ENCODE measurements around the gene HMX1. TPM values are rescaled to one million over a fixed set of nuclear protein-coding genes. Genes with fewer than 3 reads are reported as not detected.

HMX1 gene
- total RNA-seq, 3 donors from 2014 or later, result not detected

DNA sequence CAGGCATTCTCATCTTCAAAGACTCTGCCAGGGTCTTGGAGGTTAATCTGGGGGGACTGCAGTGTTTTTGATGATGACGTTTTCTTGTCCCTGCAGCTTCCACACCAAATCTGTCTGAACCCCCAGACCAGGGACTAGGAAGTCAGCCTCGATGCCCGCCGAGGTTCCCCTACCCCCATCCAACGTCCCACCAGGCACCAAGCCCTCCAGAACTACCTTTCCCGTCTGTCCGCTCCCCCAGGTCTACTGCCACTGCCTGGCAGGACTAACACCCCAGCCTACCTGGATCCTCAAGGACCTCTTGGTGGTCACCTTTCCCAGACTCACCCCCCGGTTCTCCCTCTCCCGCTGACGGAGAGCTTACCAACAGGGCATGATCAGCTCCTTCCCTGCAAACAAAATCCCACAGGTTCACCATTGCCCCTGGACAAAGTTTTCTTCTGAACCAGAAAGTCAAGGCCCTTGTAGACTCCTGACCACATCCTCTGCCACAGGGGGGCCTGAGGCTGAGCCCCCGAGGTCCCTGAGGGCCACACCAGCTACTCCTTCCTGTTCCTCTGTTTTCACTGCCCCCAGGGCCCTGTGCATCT lies 40.9 kb downstream of the HMX1 start:
- TF ChIP-seq POLR2A (IDR thresholded peaks at IDR 0.05) (no peak), POLR2AphosphoS5 (IDR thresholded peaks at IDR 0.05) (no peak)
- TF ChIP-seq, protein P1, sequence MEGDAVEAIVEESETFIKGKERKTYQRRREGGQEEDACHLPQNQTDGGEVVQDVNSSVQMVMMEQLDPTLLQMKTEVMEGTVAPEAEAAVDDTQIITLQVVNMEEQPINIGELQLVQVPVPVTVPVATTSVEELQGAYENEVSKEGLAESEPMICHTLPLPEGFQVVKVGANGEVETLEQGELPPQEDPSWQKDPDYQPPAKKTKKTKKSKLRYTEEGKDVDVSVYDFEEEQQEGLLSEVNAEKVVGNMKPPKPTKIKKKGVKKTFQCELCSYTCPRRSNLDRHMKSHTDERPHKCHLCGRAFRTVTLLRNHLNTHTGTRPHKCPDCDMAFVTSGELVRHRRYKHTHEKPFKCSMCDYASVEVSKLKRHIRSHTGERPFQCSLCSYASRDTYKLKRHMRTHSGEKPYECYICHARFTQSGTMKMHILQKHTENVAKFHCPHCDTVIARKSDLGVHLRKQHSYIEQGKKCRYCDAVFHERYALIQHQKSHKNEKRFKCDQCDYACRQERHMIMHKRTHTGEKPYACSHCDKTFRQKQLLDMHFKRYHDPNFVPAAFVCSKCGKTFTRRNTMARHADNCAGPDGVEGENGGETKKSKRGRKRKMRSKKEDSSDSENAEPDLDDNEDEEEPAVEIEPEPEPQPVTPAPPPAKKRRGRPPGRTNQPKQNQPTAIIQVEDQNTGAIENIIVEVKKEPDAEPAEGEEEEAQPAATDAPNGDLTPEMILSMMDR (IDR thresholded peaks at IDR 0.05), result no peak

DNA sequence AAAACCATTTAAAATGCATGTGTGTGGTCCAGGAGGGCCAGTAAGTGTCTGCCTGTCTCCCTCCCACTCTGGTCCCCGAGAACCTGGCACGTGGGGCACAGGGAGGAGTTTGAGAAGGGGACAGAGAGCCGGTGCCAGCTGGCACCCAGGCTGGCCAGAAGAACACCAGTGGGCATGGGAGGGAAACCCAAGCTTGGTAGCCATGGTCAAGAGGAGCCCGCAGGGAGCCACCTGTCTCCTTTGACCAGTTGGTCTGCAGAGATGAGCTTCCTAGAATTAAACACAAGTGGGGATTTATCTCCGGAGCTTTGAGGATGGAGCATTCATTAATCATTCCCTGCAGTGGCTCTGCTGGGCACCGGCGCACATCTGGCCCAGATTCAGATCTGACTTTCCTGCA lies 41.6 kb downstream of the HMX1 start:
- Histone ChIP-seq H3K4me1 (no peaks in the 10 kb centered on the region), H3K9me3 (no peaks in the 10 kb centered on the region), H3K4me3 (no peak overlapping the region), H3K36me3 (no peaks in the 10 kb centered on the region), H3K27ac (no peak overlapping the region), H3K27me3 (peaks cover 0 to 9% of the 10 kb centered on the region in 2 donors)
- intact Hi-C loops (cut with DNase I; ENCODE audit: low total_unique reads), result no loop called here
- TF ChIP-seq POLR2AphosphoS5 (IDR thresholded peaks at IDR 0.05) (no peak), POLR2A (IDR thresholded peaks at IDR 0.05) (no peak)
- TF ChIP-seq, protein P1 (IDR thresholded peaks at IDR 0.05), result no peak
- no peak for DNase-seq (ENCODE audit: low spot score in 2 of 2)

More for the DNA sequence above, 40.9 kb downstream of the HMX1 start:
- Histone ChIP-seq H3K27me3 (peaks cover 0 to 9% of the 10 kb centered on the region in 2 donors), H3K27ac (no peak overlapping the region), H3K9me3 (no peaks in the 10 kb centered on the region), H3K4me1 (no peaks in the 10 kb centered on the region), H3K4me3 (no peak overlapping the region), H3K36me3 (no peaks in the 10 kb centered on the region)
- intact Hi-C loops (cut with DNase I; ENCODE audit: low total_unique reads), result no loop called here
- peak in 1 of 2 donors; percentile 6 for DNase-seq (ENCODE audit: low spot score in 2 of 2)

DNA sequence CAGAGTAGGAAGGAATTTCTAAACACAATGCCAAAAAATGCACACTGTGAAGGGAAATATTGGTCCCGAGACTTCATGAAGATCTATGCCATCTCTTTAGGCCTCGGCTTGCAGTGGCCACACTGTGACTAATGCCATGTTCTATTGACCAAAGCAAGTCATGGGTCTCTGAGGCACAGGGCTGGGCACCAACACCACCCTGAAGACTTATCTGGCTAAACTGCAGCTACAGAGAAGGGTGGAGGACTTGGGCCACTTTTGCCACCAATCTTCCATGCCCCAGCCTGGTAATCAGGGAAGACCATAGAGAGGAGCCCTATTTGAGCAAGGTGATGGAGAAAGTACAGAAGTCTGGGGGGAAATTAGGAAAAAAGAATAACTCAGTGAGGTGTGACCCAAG lies 42.1 kb downstream of the HMX1 start:
- Histone ChIP-seq H3K4me1 (no peaks in the 10 kb centered on the region), H3K9me3 (no peaks in the 10 kb centered on the region), H3K27me3 (peaks cover 0 to 9% of the 10 kb centered on the region in 2 donors), H3K27ac (no peak overlapping the region), H3K4me3 (no peak overlapping the region), H3K36me3 (no peaks in the 10 kb centered on the region)
- TF ChIP-seq, protein P1 (IDR thresholded peaks at IDR 0.05), result no peak
- TF ChIP-seq POLR2AphosphoS5 (IDR thresholded peaks at IDR 0.05), result no peak
- TF ChIP-seq POLR2A (IDR thresholded peaks at IDR 0.05), result no peak
- intact Hi-C loops (cut with DNase I; ENCODE audit: low total_unique reads), result no loop called here
- DNase-seq (ENCODE audit: low spot score in 2 of 2), result peak in 1 of 2 donors; percentile 36

DNA sequence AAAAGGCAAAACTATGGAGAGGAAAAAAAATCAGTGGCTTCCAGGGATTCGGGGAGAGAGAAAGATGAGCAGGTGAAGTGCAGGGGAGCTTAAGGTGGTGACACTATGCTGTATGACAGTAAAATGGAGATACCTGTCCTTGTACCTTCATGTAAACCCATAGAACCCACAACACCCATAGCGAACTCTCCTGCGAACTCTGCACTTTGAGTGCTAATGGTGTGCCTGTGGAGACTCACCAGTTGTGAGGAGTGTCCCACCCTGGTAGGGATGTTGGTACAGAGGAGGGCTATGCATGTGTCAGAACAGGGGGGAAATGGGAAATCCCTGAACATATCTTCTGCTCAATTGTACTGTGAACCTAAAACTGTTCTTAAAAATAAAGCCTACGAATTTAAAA lies 42.8 kb downstream of the HMX1 start:
- DNase-seq (ENCODE audit: low spot score in 2 of 2), result no peak
- TF ChIP-seq POLR2AphosphoS5 (IDR thresholded peaks at IDR 0.05), result no peak
- H3K4me3 ChIP-seq, result no peak overlapping the region
- no peak overlapping the region for H3K27ac ChIP-seq
- H3K9me3 ChIP-seq, result no peaks in the 10 kb centered on the region
- H3K4me1 ChIP-seq, result no peaks in the 10 kb centered on the region
- H3K36me3 ChIP-seq, result no peaks in the 10 kb centered on the region
- peaks cover 0 to 9% of the 10 kb centered on the region in 2 donors for H3K27me3 ChIP-seq
- intact Hi-C loops (cut with DNase I; ENCODE audit: low total_unique reads), result no loop called here

DNA sequence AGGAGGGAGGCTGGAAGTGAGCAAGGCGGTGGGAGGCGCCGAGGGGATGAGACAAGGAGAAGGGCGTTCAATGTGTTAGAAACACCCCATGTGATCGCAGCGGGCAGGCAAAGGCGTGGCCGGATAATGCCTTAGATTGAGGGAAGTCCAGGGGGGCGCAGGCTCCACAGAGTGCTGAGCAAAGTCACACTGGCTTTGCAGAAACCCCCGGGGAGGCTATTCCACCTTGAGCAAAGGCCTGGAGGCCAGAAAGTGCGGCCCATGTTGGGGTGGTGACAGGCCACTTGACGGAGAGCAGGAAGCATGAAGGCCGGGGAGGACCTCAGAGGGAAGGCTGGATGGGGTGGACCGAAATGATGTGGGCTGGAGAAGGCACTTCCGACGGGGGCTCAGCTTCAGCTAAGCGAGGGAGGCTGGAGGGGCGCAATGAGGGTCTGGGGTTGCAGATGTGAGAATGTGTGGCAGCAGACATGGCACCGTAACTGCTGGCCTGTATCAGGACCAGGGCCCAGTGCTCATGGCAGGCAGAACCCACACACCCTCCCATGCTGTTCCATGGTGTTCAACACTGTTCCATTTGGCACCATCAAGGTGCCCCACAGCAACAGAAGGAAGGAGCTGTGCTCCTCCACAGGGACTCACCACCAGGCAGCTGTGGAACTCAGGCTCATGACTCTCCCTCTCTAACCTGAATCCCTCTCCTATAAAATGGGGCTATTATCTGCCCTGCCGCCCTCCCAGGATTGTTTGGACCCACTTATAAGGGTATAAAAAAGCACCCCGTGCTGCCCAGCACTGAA lies 50.3 kb downstream of the HMX1 start:
- no peaks in the 10 kb centered on the region for H3K4me1 ChIP-seq
- TF ChIP-seq POLR2A (IDR thresholded peaks at IDR 0.05), result no peak
- H3K27ac ChIP-seq, result no peak overlapping the region
- H3K9me3 ChIP-seq, result no peaks in the 10 kb centered on the region
- H3K27me3 ChIP-seq, result peaks cover 0 to 36% of the 10 kb centered on the region in 2 donors
- no peaks in the 10 kb centered on the region for H3K36me3 ChIP-seq
- DNase-seq (ENCODE audit: low spot score in 2 of 2), result peak; percentile 3 to 30
- no peak overlapping the region for H3K4me3 ChIP-seq
- intact Hi-C loops (cut with DNase I; ENCODE audit: low total_unique reads), result no loop called here

All from breast epithelium (tissue), 4 donors.